PC-9 (cell line): Measurements from ENCODE around the gene WAS.

Source experiments
- EZH2 ChIP-seq: fragments of 200-600 bp; sonication (generic); IDR thresholded peaks from 2 replicates; pipeline ENCODE4 v1.8.0; 2017; ENCODE audit warnings: antibody characterized with exemption, low read depth
- TF ChIP-seq, protein P1 (sequence below): fragments of 200-600 bp; sonication (generic); conservative IDR thresholded peaks from 2 replicates; pipeline ENCODE4 v1.6.1; 2017; ENCODE audit warnings: mixed run types, antibody characterized with exemption, mild to moderate bottlenecking, moderate library complexity

DNA sequence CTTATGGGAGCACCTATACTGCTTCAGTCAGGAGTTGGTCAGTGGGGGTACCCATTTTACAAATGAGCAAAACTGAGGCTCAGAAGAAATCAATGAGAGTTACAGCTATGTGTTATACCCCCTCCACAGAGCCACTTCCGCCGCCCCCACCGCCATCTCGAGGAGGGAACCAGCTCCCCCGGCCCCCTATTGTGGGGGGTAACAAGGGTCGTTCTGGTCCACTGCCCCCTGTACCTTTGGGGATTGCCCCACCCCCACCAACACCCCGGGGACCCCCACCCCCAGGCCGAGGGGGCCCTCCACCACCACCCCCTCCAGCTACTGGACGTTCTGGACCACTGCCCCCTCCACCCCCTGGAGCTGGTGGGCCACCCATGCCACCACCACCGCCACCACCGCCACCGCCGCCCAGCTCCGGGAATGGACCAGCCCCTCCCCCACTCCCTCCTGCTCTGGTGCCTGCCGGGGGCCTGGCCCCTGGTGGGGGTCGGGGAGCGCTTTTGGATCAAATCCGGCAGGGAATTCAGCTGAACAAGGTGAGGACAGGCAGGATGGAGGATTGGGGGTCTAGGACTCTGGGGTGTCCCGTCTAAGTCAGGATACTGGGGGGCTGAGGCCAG is 5.0 kb downstream of the WAS start:
- no peak for TF ChIP-seq EZH2
- TF ChIP-seq, protein P1, sequence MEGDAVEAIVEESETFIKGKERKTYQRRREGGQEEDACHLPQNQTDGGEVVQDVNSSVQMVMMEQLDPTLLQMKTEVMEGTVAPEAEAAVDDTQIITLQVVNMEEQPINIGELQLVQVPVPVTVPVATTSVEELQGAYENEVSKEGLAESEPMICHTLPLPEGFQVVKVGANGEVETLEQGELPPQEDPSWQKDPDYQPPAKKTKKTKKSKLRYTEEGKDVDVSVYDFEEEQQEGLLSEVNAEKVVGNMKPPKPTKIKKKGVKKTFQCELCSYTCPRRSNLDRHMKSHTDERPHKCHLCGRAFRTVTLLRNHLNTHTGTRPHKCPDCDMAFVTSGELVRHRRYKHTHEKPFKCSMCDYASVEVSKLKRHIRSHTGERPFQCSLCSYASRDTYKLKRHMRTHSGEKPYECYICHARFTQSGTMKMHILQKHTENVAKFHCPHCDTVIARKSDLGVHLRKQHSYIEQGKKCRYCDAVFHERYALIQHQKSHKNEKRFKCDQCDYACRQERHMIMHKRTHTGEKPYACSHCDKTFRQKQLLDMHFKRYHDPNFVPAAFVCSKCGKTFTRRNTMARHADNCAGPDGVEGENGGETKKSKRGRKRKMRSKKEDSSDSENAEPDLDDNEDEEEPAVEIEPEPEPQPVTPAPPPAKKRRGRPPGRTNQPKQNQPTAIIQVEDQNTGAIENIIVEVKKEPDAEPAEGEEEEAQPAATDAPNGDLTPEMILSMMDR: no peak
